Activated T-helper 1 cell treated with anti-CD3 and anti-CD28 coated beads, Interleukin-12 subunit alpha, Interleukin-12 subunit beta, Interleukin-2, Interleukin-4 antibody, amounts not matched to agents 30 ng/mL and 10 ng/mL and 1 ng/mL, durations not matched to agents 14 hours and 24 hours and 36 hours (primary cell): ENCODE data around the gene TNFRSF13B. TPM values are rescaled to one million over a fixed set of nuclear protein-coding genes. Genes with fewer than 3 reads are reported as not detected.
"Not testable (repeated sequence)": the region's sequence is repeated elsewhere in the genome, so short reads cannot be mapped to it uniquely, and the experiment has no call there.

Experiments
- DNase-seq: peaks from one replicate; pipeline ENCODE4 v3.0.0; 2021; ENCODE audit warnings: low spot score
- H3K27ac Mint-ChIP-seq: one replicate; pipeline ENCODE4 v1.8.0; 2021; ENCODE audit warnings: mild to moderate bottlenecking, mixed read lengths
- H3K27me3 Mint-ChIP-seq: one replicate; pipeline ENCODE4 v1.8.0; 2022; ENCODE audit warnings: mild to moderate bottlenecking, moderate library complexity, mixed read lengths; ENCODE audit not compliant: insufficient read depth
- H3K36me3 Mint-ChIP-seq: one replicate; pipeline ENCODE4 v1.8.0; 2021; ENCODE audit warnings: low read depth, mixed read lengths
- H3K4me1 Mint-ChIP-seq: one replicate; pipeline ENCODE4 v1.8.0; 2021; ENCODE audit warnings: low read depth, mixed read lengths
- H3K4me3 Mint-ChIP-seq: one replicate; pipeline ENCODE4 v1.8.0; 2021; ENCODE audit warnings: mild to moderate bottlenecking, moderate library complexity, mixed read lengths
- H3K9me3 Mint-ChIP-seq: one replicate; pipeline ENCODE4 v1.8.0; 2021; ENCODE audit warnings: mixed read lengths
- intact Hi-C: fragments of 100-400 bp; cut with micrococcal nuclease; formaldehyde crosslinking; loops from one replicate; pipeline ENCODE4 v1.15.1; 2024
- total RNA-seq: library from RNA; stranded (reverse); gene quantifications from 2 replicates; pipeline ENCODE4 v1.2.3, GENCODE V29; 2022

The TNFRSF13B gene
- total RNA-seq, 1 donor from 2014 or later, result not detected

DNA sequence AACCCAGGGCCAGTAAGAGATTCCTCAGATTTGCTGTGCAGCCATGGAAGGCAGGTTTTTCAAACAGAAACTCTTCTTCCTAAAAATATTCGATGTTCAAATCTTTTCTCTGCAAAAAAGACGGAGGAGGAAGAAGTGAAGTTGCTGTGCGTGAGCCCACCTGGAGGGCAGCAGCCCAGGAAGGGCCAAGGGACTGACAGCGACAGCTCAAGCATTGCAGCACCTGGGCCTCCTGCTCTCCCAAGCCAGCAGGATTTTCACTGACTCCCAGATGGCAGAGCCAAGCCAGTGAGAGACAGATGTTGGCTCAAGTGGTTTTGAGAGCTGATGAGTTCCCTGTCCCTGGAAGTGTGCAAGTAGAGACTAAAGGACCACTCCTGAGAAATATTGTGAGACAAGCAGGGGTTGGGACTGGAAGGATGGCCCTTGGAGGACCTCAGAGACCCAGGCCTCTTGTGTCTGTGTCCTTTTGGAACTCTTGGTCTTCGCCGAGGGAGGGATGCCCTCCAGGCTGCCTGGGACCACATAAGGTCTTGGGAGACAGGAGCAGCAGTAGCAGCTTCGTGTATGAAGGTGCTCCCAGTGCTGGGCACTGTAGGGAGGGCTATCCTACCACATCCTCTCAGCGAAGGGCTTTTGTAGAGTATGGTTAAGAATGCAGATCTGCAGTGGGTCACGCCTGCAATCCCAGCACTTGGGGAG, 29.3 kb upstream of the TNFRSF13B start:
- no peak overlapping the region for H3K27ac Mint-ChIP-seq

DNA sequence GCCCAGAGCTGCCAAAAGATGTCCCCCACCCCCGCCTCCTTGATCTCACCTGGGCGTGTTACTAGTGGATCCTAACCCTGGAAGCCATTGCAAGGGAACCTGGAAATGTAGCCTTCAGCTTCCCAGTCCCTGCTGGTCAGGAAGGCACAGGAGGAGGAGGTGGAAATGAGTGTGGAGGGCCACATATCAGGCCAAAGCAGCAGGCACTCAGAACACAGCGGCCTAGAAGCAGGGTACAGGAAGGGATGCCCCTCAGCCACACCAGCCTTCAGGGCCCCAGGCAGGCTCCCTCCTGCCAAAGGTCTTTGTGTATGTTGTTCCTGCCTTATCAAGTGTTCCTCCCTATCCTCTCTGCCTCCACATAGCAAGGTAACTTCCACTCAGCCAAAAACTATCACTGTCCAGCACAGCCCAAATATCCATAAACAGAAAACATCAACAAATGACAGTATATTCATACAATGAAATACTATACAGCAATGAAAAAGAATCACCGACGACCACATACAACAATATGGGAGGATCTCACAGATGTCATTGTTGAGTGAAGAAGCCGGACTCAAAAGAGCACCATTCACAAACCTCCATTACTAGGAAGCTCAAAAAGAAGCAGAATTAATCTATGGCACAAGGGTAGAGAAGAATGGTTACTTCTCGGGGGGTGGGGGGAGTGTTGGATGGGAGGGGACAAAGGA, 28.2 kb upstream of the TNFRSF13B start:
- Mint-ChIP-seq H3K27ac (no peak overlapping the region), H3K4me3 (no peak overlapping the region), H3K4me1 (no peaks in the 10 kb centered on the region)

More for the DNA sequence above, 29.3 kb upstream of the TNFRSF13B start:
- Mint-ChIP-seq H3K9me3 (no peaks in the 10 kb centered on the region), H3K36me3 (no peaks in the 10 kb centered on the region), H3K4me3 (no peak overlapping the region), H3K4me1 (no peaks in the 10 kb centered on the region), H3K27me3 (peaks cover 4% of the 10 kb centered on the region)
- intact Hi-C loops, result loop anchor here (1.0 to 2.0 kb wide), 2 partner anchors 146 to 313 kb away; no protein-coding TSS in a partner anchor
- no peak for DNase-seq

DNA sequence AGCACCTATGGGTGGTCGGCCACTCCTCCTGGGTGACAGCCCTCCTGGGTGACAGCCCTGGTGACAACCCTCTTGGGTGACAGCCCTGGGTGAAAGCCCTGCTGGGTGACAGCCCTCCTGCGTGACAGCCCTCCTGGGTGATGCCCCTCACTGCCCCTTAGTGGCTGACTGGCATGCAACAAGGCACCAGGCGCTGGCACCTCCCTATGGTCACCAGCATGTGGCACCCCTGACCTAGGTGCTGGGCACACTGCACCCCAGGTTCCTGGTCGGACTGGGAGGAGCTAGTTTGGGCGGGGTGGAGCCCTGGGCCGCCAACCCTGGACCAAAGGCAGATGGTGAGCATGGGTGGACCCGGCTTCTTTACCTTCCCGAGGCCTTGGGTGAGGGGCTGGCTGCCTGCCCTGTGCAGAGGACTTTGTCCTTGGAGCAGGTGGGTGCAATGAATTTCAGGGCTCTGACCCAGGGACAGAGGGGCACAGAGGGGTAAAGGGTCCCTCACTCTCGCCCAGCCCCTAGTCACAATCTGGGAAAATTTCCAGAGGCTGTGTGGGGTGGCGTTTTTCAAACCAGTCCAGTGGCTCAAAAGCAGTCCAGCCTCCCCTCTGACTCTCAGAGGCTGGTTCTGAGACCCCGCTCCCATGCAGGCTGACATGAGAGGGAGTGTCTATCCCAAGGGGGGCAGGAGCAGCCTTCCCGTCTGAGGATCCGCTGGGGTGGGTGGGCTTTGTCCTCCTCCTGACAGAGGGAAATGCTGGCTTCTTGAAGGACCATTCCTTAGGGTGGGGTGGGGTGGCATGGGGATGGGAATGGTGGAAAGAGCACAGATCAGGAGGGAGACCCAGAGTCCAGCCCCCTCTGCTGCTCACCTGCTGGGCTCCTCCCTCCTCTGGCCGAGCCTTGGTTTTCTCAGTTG, 25.9 kb upstream of the TNFRSF13B start:
- H3K4me1 Mint-ChIP-seq, result no peaks in the 10 kb centered on the region
- peaks cover 5% of the 10 kb centered on the region for H3K27me3 Mint-ChIP-seq
- no peak overlapping the region for H3K4me3 Mint-ChIP-seq
- no peaks in the 10 kb centered on the region for H3K9me3 Mint-ChIP-seq
- intact Hi-C loops, result no loop called here
- H3K36me3 Mint-ChIP-seq, result no peaks in the 10 kb centered on the region
- DNase-seq, result no peak
- no peak overlapping the region for H3K27ac Mint-ChIP-seq

More for the DNA sequence above, 28.2 kb upstream of the TNFRSF13B start:
- no peaks in the 10 kb centered on the region for H3K36me3 Mint-ChIP-seq
- DNase-seq, result no peak
- H3K27me3 Mint-ChIP-seq, result peaks cover 4% of the 10 kb centered on the region
- H3K9me3 Mint-ChIP-seq, result no peaks in the 10 kb centered on the region
- intact Hi-C loops, result loop anchor here (2.0 kb wide), 1 partner anchor 147 kb away; no protein-coding TSS in a partner anchor

DNA sequence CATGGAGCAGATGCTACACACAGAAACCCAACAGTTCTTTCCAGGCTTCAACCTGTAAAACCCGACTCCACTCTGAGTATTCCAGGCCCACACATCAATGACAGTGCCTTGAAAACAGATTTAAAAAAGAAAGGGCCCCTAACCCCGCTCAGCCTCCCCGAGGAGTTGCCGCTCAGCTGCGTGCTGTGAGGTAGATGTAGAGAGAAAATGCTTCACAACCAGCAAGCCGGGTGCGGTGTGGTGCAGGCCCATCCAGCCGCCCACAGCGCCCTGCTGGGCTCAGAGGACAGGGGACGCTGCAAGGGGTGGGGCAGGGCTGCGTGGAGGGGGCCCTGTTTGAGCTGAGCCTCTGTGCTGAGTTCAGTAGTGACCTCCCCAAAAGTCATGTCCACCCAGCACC, 24.8 kb upstream of the TNFRSF13B start:
- intact Hi-C loops, H3K4me1 Mint-ChIP-seq, DNase-seq, H3K27ac Mint-ChIP-seq, H3K27me3 Mint-ChIP-seq, H3K36me3 Mint-ChIP-seq, H3K9me3 Mint-ChIP-seq, H3K4me3 Mint-ChIP-seq: not testable (repeated sequence)

DNA sequence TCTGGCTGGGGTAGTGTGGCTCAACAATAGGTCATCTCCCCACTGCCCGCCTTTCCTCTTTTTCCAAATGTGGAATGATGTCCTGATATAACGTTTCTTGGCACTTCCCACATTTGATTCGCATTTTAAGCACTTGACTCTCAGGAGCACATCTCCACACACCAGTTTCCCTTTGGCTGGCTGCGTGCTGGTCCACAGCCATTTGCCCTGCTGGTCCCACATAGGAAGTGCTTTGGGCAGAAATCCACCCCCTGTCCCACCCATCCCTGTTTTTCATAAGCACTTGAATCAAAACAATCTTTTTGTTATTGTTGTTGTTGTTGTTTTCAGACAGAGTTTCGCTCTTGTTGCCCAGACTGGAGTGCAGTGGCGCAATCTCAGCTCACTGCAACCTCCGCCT, 24.0 kb upstream of the TNFRSF13B start:
- intact Hi-C loops, result no loop called here

DNA sequence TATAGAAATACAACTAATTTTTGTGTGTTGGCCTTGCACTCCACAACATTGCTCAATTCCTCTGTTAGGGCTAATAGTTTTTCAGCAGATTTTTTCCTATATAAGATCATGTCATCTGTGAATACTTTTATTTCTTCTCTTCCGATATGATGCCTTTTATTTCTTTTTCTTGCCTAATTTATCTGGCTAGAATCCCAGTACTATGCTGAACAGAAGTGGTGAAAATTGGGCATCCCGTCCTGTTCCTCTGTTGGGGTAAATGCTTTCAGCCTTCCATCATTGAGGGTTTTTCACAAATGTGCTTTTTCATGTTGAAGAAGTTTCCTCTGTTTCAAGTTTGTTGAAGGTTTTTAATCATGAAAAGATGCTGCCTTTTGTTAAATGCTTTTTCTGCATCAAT, 22.7 kb upstream of the TNFRSF13B start:
- intact Hi-C loops, result no loop called here
- Mint-ChIP-seq H3K27ac (no peak overlapping the region), H3K9me3 (no peaks in the 10 kb centered on the region), H3K27me3 (peaks cover 5% of the 10 kb centered on the region), H3K4me1 (peaks cover 13% of the 10 kb centered on the region), H3K36me3 (no peaks in the 10 kb centered on the region), H3K4me3 (no peak overlapping the region)
- DNase-seq, result no peak

More for the DNA sequence above, 24.0 kb upstream of the TNFRSF13B start:
- H3K27ac Mint-ChIP-seq, result no peak overlapping the region
- no peak for DNase-seq
- peaks cover under 1% of the 10 kb centered on the region for H3K4me1 Mint-ChIP-seq
- H3K36me3 Mint-ChIP-seq, result no peaks in the 10 kb centered on the region
- no peak overlapping the region for H3K4me3 Mint-ChIP-seq
- H3K27me3 Mint-ChIP-seq, result peaks cover 5% of the 10 kb centered on the region
- no peaks in the 10 kb centered on the region for H3K9me3 Mint-ChIP-seq

DNA sequence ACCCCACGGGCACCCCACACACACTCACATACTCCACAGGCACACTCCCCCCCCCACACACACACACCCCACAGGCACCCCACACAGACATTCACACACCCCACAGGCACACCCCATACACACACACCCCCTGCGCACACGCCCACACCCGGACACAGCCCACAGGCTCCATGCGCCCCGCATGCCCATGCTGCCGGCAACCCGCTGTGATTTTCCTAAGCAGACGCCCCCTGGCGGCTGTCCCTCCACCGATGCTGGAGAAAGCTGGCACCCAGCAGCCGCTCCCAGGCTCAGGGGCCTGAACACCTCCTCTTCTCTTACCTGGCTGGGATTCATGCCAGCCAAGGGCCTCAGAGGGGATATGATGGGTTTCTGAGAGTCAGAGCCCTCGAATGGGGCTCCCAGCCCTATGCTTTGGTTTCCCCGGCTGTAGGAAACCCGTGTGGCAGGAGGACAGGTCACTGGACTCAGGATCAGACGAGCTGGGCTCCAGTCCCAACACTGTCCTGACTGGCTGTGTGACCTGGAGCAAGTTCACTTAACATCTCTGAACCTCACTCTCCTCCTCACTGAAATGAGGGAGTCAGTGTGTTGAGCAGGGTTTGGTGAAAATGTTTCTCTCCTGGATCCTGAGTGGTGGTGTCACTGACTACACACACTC, 19.6 kb upstream of the TNFRSF13B start:
- intact Hi-C loops, result no loop called here
- Mint-ChIP-seq H3K27me3 (peaks cover 5% of the 10 kb centered on the region), H3K4me1 (peaks cover 31% of the 10 kb centered on the region), H3K27ac (peak overlapping the region; percentile 38), H3K4me3 (no peak overlapping the region), H3K9me3 (no peaks in the 10 kb centered on the region), H3K36me3 (no peaks in the 10 kb centered on the region)
- peak; percentile 65 for DNase-seq

DNA sequence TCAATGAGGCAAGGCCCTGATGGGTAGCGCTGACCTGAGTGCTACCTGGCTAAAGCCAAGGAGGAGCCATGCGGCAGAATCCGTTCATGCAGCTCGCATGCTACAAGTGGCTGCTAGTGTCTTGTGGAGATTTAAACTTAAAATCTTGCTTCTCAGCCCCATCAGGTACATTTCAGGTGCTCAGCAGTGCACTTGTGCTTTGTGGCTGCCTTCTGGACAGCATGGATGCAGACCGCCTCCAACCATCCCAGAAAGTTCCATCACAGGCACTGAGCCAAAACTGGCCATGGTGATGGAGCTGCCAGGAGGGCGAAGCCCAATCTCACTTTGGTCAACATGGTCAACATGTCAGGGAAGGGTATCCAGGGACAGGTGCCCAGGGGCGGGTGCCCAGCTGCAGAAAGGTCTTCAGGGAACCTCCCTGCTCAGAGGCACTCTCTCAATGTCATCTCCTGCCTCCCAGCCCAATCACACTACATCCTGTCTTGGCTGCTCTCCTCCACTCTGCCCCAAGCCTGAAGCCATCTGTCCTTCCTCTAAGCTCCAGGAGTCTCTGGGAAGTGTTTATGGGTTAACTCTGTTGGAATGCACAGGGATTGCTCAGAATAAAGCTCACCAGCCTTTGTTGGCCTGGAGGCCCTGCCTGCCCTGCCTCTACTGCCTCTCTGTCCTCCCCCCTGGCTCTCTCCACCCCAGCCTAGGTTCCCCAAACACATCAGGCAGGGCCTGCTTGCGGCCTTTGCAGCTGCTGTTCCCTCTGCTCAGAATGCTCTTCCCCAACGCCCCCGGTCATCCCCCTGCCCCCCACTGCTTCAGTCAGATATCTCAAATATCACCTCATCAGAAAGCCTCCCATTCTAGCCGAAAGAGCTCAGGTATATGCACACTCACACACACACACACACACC, 18.3 kb upstream of the TNFRSF13B start:
- intact Hi-C loops, result loop anchor here (1.0 kb wide), 1 partner anchor 68 kb away; no protein-coding TSS in a partner anchor
- H3K4me3 Mint-ChIP-seq, result no peak overlapping the region
- H3K27me3 Mint-ChIP-seq, result peaks cover 5% of the 10 kb centered on the region
- H3K9me3 Mint-ChIP-seq, result no peaks in the 10 kb centered on the region
- no peak for DNase-seq
- H3K27ac Mint-ChIP-seq, result peak overlapping the region; percentile 26
- peaks cover 31% of the 10 kb centered on the region for H3K4me1 Mint-ChIP-seq
- no peaks in the 10 kb centered on the region for H3K36me3 Mint-ChIP-seq

DNA sequence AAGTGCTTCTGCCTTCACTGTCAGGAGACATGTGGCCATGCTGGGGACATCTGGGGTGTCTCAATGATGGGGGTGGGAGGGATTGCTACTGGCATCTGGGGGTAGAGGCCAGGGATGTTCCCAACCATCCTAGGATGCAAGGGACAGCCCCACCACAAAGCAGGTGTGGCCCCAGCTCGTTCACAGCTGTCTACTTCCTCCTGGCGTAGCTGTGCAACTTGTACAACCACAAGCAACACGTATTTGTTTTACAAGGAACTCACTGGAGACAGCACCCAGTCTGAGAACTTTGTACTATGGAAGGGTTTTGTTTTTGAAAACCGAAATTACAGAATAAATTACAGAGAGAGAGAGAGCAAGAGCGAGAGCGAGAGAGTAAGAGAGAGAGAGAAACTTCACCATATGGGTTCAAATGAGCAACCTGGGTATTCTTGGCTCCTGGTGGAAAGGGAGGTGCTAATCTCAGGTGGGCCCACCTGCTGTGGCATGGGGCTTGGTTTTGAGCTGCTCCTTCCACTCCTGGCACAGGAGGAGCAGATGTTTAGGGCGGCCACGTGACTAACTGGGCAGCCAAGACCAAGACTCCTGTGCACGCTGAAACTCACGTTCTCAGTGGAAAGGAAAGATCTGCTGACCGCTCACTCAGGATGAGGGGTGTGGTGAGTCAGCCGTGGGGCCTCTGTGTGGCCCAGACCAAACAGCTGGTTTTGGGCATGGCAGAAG, 17.5 kb upstream of the TNFRSF13B start:
- H3K9me3 Mint-ChIP-seq, result no peaks in the 10 kb centered on the region
- peaks cover 31% of the 10 kb centered on the region for H3K4me1 Mint-ChIP-seq
- H3K27me3 Mint-ChIP-seq, result peaks cover 5% of the 10 kb centered on the region
- peak overlapping the region; percentile 91 for H3K27ac Mint-ChIP-seq
- H3K36me3 Mint-ChIP-seq, result no peaks in the 10 kb centered on the region
- peak overlapping the region; percentile 47 for H3K4me3 Mint-ChIP-seq
- DNase-seq, result peak; percentile 25
- intact Hi-C loops, result loop anchor here (1.0 kb wide), 1 partner anchor 67 kb away; no protein-coding TSS in a partner anchor

DNA sequence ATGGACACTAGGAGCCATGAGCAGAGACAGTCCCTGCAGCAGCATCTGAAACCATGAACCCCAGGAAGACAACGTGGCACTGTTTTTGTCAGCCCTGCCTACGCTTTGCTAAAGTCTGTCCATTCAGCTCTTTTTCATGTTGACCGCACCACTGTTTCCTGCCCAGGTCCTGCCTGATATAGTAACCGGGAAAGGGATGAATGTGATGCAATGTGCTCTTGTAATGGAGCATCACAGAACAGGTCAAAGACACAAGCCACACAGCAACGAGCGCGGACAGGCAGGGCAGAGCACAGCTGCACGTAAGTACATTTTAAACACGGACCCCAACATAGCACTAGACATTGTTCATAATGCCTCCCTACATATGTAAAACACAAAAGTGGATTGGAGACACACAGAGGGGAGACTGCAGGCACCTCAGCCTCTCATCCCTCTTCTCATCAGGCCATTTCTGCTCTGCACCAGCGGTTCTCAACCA, 16.9 kb upstream of the TNFRSF13B start:
- Mint-ChIP-seq H3K27ac (peak overlapping the region; percentile 91), H3K4me3 (peak overlapping the region; percentile 49), H3K27me3 (no peaks in the 10 kb centered on the region), H3K36me3 (no peaks in the 10 kb centered on the region), H3K4me1 (peaks cover 31% of the 10 kb centered on the region), H3K9me3 (no peaks in the 10 kb centered on the region)
- DNase-seq, result no peak
- intact Hi-C loops, result loop anchor here (1.0 kb wide), 2 partner anchors 66 to 72 kb away; no protein-coding TSS in a partner anchor
